HepG2 (cell line): ENCODE data around the gene BRINP1.

ENCODE experiments used
- ADNP ChIP-seq: sonication (generic); formaldehyde crosslinking; IDR thresholded peaks from 2 replicates; pipeline ENCODE4 v1.4.0; 2020; ENCODE audit warnings: missing genetic modification reagents
- DPF2 ChIP-seq: sonication (generic); formaldehyde crosslinking; IDR thresholded peaks from 2 replicates; pipeline ENCODE4 v1.4.0; 2020; ENCODE audit warnings: mild to moderate bottlenecking, low read depth, missing genetic modification reagents, borderline replicate concordance
- FLYWCH1 ChIP-seq: sonication (generic); formaldehyde crosslinking; IDR thresholded peaks from 2 replicates; pipeline ENCODE4 v1.8.1; 2023; ENCODE audit warnings: mild to moderate bottlenecking, missing genetic modification reagents
- FOXA1 ChIP-seq, 2 experiments: fragments of 450-650 bp in 1 of 2; sonication (generic) in 1 of 2; formaldehyde crosslinking in 1 of 2; IDR thresholded peaks; 2 replicates each; pipeline versions ENCODE4 v1.4.0 to v1.6.1; 2016 to 2020; ENCODE audit warnings: missing genetic modification reagents in 1 of 2
- HOXA3 ChIP-seq: sonication (generic); formaldehyde crosslinking; IDR thresholded peaks from 2 replicates; pipeline ENCODE4 v1.5.0; 2020; ENCODE audit warnings: missing genetic modification reagents
- PRMT3 ChIP-seq: sonication (generic); formaldehyde crosslinking; IDR thresholded peaks from 2 replicates; pipeline ENCODE4 v1.8.1; 2022; ENCODE audit warnings: low read depth, mild to moderate bottlenecking, moderate library complexity, missing genetic modification reagents, borderline replicate concordance
- REXO4 ChIP-seq: sonication (generic); formaldehyde crosslinking; IDR thresholded peaks from 2 replicates; pipeline ENCODE4 v1.8.0; 2022; ENCODE audit warnings: missing genetic modification reagents, mild to moderate bottlenecking, borderline replicate concordance
- ZBTB7A ChIP-seq: sonication (generic); formaldehyde crosslinking; IDR thresholded peaks from 2 replicates; pipeline ENCODE4 v1.8.0; 2022; ENCODE audit warnings: mild to moderate bottlenecking, missing genetic modification reagents
- ZSCAN21 ChIP-seq: sonication (generic); formaldehyde crosslinking; IDR thresholded peaks from 2 replicates; pipeline ENCODE4 v1.8.0; 2022; ENCODE audit warnings: mild to moderate bottlenecking, missing genetic modification reagents, moderate library complexity, borderline replicate concordance
- TF ChIP-seq, protein P1 (sequence below): IDR thresholded peaks from 2 replicates; pipeline ENCODE4 v1.6.1; 2016; ENCODE audit warnings: low read depth, control low read depth
- TF ChIP-seq, protein P2 (sequence below): sonication (generic); formaldehyde crosslinking; IDR thresholded peaks from 2 replicates; pipeline ENCODE4 v1.4.0; 2020; ENCODE audit warnings: low read depth, mild to moderate bottlenecking, missing genetic modification reagents
- TF ChIP-seq, protein P3 (sequence below): sonication (generic); formaldehyde crosslinking; IDR thresholded peaks from 2 replicates; pipeline ENCODE4 v1.5.0; 2020; ENCODE audit warnings: mild to moderate bottlenecking, missing genetic modification reagents, moderate library complexity
- TF ChIP-seq, protein P4 (sequence below): sonication (generic); formaldehyde crosslinking; IDR thresholded peaks from 2 replicates; pipeline ENCODE4 v1.4.0; 2020; ENCODE audit warnings: mild to moderate bottlenecking, missing genetic modification reagents
- TF ChIP-seq, protein P5 (sequence below): sonication (generic); formaldehyde crosslinking; IDR thresholded peaks from 2 replicates; pipeline ENCODE4 v1.4.0; 2020; ENCODE audit warnings: mild to moderate bottlenecking, missing genetic modification reagents

DNA sequence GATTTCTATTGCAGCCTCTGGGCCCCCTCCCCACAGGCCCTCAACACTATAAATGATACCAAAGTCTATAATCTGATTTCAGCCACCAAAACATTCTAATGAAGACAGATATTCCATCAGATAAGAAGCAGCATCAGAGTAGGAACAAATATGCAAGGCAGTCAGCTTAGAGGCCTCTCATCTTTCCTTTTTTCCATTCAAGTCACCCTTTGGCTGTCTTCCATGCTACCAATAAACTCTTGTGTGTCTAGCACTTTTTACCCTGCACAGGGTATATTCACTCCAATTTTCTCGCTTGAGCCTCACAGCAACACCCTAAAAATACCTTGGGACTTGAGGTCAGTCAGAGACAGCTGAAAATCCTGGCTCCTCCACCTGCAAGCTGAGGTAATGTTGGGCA is 193.7 kb downstream of the BRINP1 start:
- TF ChIP-seq REXO4 (CRISPR knock-in tag) (no peak), FLYWCH1 (CRISPR knock-in tag) (no peak), DPF2 (CRISPR knock-in tag) (no peak), PRMT3 (CRISPR knock-in tag) (no peak), ADNP (no peak), FOXA1 (IDR thresholded peaks at IDR 0.05) (no peak), FOXA1 (CRISPR knock-in tag; IDR thresholded peaks at IDR 0.05) (no peak), ZSCAN21 (CRISPR knock-in tag) (no peak), ZBTB7A (no peak), HOXA3 (CRISPR knock-in tag) (no peak)
- TF ChIP-seq, protein P1, sequence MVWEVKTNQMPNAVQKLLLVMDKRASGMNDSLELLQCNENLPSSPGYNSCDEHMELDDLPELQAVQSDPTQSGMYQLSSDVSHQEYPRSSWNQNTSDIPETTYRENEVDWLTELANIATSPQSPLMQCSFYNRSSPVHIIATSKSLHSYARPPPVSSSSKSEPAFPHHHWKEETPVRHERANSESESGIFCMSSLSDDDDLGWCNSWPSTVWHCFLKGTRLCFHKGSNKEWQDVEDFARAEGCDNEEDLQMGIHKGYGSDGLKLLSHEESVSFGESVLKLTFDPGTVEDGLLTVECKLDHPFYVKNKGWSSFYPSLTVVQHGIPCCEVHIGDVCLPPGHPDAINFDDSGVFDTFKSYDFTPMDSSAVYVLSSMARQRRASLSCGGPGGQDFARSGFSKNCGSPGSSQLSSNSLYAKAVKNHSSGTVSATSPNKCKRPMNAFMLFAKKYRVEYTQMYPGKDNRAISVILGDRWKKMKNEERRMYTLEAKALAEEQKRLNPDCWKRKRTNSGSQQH: no peak
- TF ChIP-seq, protein P2, sequence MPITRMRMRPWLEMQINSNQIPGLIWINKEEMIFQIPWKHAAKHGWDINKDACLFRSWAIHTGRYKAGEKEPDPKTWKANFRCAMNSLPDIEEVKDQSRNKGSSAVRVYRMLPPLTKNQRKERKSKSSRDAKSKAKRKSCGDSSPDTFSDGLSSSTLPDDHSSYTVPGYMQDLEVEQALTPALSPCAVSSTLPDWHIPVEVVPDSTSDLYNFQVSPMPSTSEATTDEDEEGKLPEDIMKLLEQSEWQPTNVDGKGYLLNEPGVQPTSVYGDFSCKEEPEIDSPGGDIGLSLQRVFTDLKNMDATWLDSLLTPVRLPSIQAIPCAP (CRISPR knock-in tag): no peak
- TF ChIP-seq, protein P3, sequence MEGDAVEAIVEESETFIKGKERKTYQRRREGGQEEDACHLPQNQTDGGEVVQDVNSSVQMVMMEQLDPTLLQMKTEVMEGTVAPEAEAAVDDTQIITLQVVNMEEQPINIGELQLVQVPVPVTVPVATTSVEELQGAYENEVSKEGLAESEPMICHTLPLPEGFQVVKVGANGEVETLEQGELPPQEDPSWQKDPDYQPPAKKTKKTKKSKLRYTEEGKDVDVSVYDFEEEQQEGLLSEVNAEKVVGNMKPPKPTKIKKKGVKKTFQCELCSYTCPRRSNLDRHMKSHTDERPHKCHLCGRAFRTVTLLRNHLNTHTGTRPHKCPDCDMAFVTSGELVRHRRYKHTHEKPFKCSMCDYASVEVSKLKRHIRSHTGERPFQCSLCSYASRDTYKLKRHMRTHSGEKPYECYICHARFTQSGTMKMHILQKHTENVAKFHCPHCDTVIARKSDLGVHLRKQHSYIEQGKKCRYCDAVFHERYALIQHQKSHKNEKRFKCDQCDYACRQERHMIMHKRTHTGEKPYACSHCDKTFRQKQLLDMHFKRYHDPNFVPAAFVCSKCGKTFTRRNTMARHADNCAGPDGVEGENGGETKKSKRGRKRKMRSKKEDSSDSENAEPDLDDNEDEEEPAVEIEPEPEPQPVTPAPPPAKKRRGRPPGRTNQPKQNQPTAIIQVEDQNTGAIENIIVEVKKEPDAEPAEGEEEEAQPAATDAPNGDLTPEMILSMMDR (CRISPR knock-in tag): no peak
- TF ChIP-seq, protein P4, sequence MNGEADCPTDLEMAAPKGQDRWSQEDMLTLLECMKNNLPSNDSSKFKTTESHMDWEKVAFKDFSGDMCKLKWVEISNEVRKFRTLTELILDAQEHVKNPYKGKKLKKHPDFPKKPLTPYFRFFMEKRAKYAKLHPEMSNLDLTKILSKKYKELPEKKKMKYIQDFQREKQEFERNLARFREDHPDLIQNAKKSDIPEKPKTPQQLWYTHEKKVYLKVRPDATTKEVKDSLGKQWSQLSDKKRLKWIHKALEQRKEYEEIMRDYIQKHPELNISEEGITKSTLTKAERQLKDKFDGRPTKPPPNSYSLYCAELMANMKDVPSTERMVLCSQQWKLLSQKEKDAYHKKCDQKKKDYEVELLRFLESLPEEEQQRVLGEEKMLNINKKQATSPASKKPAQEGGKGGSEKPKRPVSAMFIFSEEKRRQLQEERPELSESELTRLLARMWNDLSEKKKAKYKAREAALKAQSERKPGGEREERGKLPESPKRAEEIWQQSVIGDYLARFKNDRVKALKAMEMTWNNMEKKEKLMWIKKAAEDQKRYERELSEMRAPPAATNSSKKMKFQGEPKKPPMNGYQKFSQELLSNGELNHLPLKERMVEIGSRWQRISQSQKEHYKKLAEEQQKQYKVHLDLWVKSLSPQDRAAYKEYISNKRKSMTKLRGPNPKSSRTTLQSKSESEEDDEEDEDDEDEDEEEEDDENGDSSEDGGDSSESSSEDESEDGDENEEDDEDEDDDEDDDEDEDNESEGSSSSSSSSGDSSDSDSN: no peak
- TF ChIP-seq, protein P5, sequence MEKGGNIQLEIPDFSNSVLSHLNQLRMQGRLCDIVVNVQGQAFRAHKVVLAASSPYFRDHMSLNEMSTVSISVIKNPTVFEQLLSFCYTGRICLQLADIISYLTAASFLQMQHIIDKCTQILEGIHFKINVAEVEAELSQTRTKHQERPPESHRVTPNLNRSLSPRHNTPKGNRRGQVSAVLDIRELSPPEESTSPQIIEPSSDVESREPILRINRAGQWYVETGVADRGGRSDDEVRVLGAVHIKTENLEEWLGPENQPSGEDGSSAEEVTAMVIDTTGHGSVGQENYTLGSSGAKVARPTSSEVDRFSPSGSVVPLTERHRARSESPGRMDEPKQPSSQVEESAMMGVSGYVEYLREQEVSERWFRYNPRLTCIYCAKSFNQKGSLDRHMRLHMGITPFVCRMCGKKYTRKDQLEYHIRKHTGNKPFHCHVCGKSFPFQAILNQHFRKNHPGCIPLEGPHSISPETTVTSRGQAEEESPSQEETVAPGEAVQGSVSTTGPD (CRISPR knock-in tag): no peak
